OCI-LY1 (cell line): Measurements from ENCODE around the gene DNM2.

Experiments
- H2AFZ ChIP-seq: fragments of 200-600 bp; sonication (generic), shearing (Covaris generic); 2 replicates; pipeline ENCODE4 v1.6.0; 2014; ENCODE audit warnings: antibody characterized with exemption, mild to moderate bottlenecking, low read length
- H3F3A ChIP-seq: fragments of 200-600 bp; sonication (generic), shearing (Covaris generic); 2 replicates; pipeline ENCODE4 v1.6.0; 2014; ENCODE audit warnings: mild to moderate bottlenecking, antibody characterized with exemption, low read length, moderate library complexity; ENCODE audit not compliant: insufficient read depth
- H3K27ac ChIP-seq: fragments of 200-600 bp; sonication (generic); 2 replicates; pipeline ENCODE4 v1.5.1; 2014; ENCODE audit warnings: low read length, mixed run types, mild to moderate bottlenecking, low read depth; ENCODE audit not compliant: poor library complexity, severe bottlenecking
- H3K27me3 ChIP-seq: fragments of 200-600 bp; sonication (generic); 2 replicates; pipeline ENCODE4 v1.6.0; 2014; ENCODE audit warnings: antibody characterized with exemption, mild to moderate bottlenecking, low read length, moderate library complexity; ENCODE audit not compliant: insufficient read depth
- H3K36me3 ChIP-seq: fragments of 200-600 bp; sonication (generic); 2 replicates; pipeline ENCODE4 v1.6.1; 2014; ENCODE audit warnings: mild to moderate bottlenecking, antibody characterized with exemption, low read length, moderate library complexity, mixed read lengths; ENCODE audit not compliant: insufficient read depth
- H3K4me1 ChIP-seq: fragments of 200-600 bp; sonication (generic); 2 replicates; pipeline ENCODE4 v1.5.1; 2014; ENCODE audit warnings: mild to moderate bottlenecking, low read length, moderate library complexity; ENCODE audit not compliant: insufficient read depth, severe bottlenecking
- H3K4me2 ChIP-seq: fragments of 200-600 bp; sonication (generic), shearing (Covaris generic); 2 replicates; pipeline ENCODE4 v1.6.1; 2014; ENCODE audit warnings: low read length
- H3K4me3 ChIP-seq: fragments of 200-600 bp; sonication (generic); 2 replicates; pipeline ENCODE4 v1.5.1; 2014; ENCODE audit warnings: low read length, low read depth, mild to moderate bottlenecking, mixed read lengths; ENCODE audit not compliant: poor library complexity, severe bottlenecking
- H3K79me2 ChIP-seq: fragments of 200-600 bp; shearing (Covaris generic); 2 replicates; pipeline ENCODE4 v1.6.1; 2016; ENCODE audit warnings: mixed run types, low read length, mixed read lengths; ENCODE audit not compliant: insufficient read depth
- H3K9ac ChIP-seq: fragments of 200-600 bp; sonication (generic), shearing (Covaris generic); 2 replicates; pipeline ENCODE4 v1.6.1; 2014; ENCODE audit warnings: mild to moderate bottlenecking, low read length, mixed read lengths
- H3K9me2 ChIP-seq: fragments of 200-600 bp; sonication (generic), shearing (Covaris generic); 2 replicates; pipeline ENCODE4 v1.6.1; 2014; ENCODE audit warnings: low read depth, mild to moderate bottlenecking, low read length, mixed read lengths
- H3K9me3 ChIP-seq: fragments of 200-600 bp; shearing (Covaris generic); 2 replicates; pipeline ENCODE4 v1.6.1; 2014; ENCODE audit warnings: low read length, mixed read lengths
- H4K20me1 ChIP-seq: fragments of 200-600 bp; sonication (generic), shearing (Covaris generic); 2 replicates; pipeline ENCODE4 v1.6.0; 2016; ENCODE audit warnings: mild to moderate bottlenecking, low read length; ENCODE audit not compliant: insufficient read depth
- EZH2 ChIP-seq: fragments of 200-600 bp; sonication (generic), shearing (Covaris generic); IDR thresholded peaks from 2 replicates; pipeline ENCODE4 v1.8.0; 2017; ENCODE audit warnings: borderline replicate concordance, mixed run types, mild to moderate bottlenecking, antibody characterized with exemption, low read length, moderate library complexity, mixed read lengths
- TF ChIP-seq, protein P1 (sequence below): fragments of 200-600 bp; sonication (generic), shearing (Covaris generic); IDR thresholded peaks from 2 replicates; pipeline ENCODE4 v1.5.1; 2017; ENCODE audit warnings: mild to moderate bottlenecking, antibody characterized with exemption, low read length, moderate library complexity, mixed read lengths

DNM2 gene

DNA sequence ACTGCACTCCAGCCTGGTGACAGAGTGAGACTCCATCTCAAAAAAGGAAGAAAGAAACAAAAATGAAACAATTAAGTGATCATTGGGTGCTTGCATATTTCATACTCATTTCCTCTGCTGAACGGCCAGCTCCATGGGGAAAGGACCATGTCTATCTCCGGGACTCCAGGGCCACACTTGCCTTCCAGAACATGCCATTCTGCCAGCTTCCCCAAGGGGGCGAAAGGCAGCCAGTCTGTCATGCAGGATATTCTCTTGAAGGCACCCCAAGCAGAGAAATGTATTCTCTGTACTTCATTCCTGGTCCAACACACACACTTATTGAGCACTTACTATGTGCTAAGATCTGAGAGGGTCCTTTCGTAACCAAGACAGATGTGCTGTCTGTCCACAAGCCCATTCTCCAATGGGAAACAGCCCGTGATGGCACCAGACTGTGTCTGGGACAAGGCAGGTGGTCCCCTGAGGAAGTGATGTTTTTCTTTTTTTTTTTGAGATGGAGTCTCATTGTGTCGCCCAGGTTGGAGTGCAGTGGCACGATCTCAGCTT, 143.3 kb downstream of the DNM2 start:
- H3K27ac ChIP-seq, result no peak overlapping the region
- no peaks in the 10 kb centered on the region for H3K27me3 ChIP-seq
- peaks cover 19% of the 10 kb centered on the region for H3K4me1 ChIP-seq
- H3K4me2 ChIP-seq, result no peak overlapping the region
- H3K36me3 ChIP-seq, result no peaks in the 10 kb centered on the region
- no peaks in the 10 kb centered on the region for H4K20me1 ChIP-seq
- no peak overlapping the region for H3K9ac ChIP-seq
- H3F3A ChIP-seq, result no peaks in the 10 kb centered on the region
- TF ChIP-seq, protein P1, sequence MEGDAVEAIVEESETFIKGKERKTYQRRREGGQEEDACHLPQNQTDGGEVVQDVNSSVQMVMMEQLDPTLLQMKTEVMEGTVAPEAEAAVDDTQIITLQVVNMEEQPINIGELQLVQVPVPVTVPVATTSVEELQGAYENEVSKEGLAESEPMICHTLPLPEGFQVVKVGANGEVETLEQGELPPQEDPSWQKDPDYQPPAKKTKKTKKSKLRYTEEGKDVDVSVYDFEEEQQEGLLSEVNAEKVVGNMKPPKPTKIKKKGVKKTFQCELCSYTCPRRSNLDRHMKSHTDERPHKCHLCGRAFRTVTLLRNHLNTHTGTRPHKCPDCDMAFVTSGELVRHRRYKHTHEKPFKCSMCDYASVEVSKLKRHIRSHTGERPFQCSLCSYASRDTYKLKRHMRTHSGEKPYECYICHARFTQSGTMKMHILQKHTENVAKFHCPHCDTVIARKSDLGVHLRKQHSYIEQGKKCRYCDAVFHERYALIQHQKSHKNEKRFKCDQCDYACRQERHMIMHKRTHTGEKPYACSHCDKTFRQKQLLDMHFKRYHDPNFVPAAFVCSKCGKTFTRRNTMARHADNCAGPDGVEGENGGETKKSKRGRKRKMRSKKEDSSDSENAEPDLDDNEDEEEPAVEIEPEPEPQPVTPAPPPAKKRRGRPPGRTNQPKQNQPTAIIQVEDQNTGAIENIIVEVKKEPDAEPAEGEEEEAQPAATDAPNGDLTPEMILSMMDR, result peak; percentile 63
- no peak for TF ChIP-seq EZH2
- no peaks in the 10 kb centered on the region for H3K79me2 ChIP-seq
- no peaks in the 10 kb centered on the region for H3K9me3 ChIP-seq
- no peak overlapping the region for H3K4me3 ChIP-seq
- H2AFZ ChIP-seq, result no peak overlapping the region
- no peaks in the 10 kb centered on the region for H3K9me2 ChIP-seq

DNA sequence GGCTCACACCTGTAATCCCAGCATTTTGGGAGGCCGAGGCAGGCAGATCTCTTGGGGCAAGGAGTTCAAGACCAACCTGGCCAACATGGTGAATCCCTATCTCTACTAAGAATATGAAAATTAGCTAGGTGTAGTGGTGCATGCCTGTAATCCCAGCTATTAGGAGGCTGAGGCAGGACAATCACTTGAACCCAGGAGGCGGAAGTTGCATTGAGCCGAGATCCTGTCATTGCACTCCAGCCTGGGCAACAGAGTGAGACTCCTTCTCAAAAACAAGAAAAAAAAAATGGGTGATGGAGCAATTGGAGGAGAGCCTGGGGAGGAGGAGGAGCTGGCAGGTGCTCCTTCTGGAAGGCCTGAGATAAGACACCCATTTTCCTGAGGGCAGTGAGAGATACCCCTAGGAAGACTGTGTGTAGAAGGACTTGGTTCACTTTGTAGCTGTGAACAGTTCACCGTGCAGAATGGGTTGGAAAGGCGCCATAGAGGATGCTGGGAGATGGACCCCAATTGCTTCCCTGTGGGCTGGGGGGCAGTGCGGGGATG, 144.8 kb downstream of the DNM2 start:
- Histone ChIP-seq H3K79me2 (no peaks in the 10 kb centered on the region), H3K9me2 (no peaks in the 10 kb centered on the region), H2AFZ (no peak overlapping the region), H3K9ac (no peak overlapping the region), H3K36me3 (no peaks in the 10 kb centered on the region), H3K9me3 (no peaks in the 10 kb centered on the region), H4K20me1 (no peaks in the 10 kb centered on the region), H3K4me1 (peaks cover 26% of the 10 kb centered on the region), H3K27ac (no peak overlapping the region), H3K27me3 (no peaks in the 10 kb centered on the region), H3F3A (no peaks in the 10 kb centered on the region), H3K4me2 (no peak overlapping the region), H3K4me3 (no peak overlapping the region)
- TF ChIP-seq EZH2, result no peak
- TF ChIP-seq, protein P1, result no peak

DNA sequence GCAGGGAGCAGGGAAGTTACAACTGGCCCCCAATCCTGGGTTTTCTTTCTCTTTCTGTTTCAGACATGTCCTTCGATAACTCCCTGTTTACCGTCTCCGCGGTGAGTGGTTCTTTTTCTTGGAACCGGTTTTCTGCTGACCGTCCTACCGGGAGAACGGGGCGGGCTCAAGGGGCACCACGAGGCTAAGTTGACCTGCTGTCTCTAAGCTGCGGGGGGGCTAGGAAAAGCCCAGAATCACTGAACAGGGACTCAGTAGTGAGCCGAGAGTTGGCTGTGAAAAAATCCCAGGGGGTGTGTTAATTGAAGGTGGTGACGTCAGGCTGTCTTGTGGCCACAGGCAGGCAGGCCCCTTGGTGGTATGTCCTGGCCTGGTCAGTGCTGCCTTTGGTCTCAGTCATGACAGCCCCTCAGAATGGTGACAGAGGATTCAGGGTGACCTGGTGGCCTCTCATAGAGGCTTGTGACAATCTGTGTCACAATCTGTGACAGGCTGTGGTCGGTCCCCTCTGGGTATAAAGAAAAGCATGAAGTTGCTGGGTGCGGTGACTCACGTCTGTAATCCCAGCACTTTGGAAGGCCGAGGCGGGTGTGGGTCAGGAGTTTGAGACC, 145.3 kb downstream of the DNM2 start:
- no peak overlapping the region for H3K27ac ChIP-seq
- peaks cover 32% of the 10 kb centered on the region for H3K4me1 ChIP-seq
- H3K4me2 ChIP-seq, result no peak overlapping the region
- H3K9me3 ChIP-seq, result no peaks in the 10 kb centered on the region
- H4K20me1 ChIP-seq, result no peaks in the 10 kb centered on the region
- no peaks in the 10 kb centered on the region for H3K9me2 ChIP-seq
- H3K36me3 ChIP-seq, result no peaks in the 10 kb centered on the region
- no peak overlapping the region for H3K4me3 ChIP-seq
- TF ChIP-seq, protein P1, result no peak
- TF ChIP-seq EZH2, result no peak
- no peak overlapping the region for H3K9ac ChIP-seq
- no peaks in the 10 kb centered on the region for H3F3A ChIP-seq
- H3K79me2 ChIP-seq, result no peaks in the 10 kb centered on the region
- no peaks in the 10 kb centered on the region for H3K27me3 ChIP-seq
- H2AFZ ChIP-seq, result no peak overlapping the region
